HG03439 (cell line): ENCODE results near the gene SHROOM3.

Experiments used
- ATAC-seq: cut with Tn5 transposase; IDR thresholded peaks from one replicate; pipeline ENCODE4 v1.9.1; 2021; ENCODE audit warnings: mild to moderate bottlenecking, moderate library complexity; ENCODE audit not compliant: unreplicated experiment

SHROOM3 gene

GRCh38 chr4:76738086-76738931 is 303.3 kb downstream of the SHROOM3 start:
- ATAC-seq = no peak

- ATAC-seq = no peak
Observed at GRCh38 chr4:76740192-76740591, 305.2 kb downstream of the SHROOM3 start.

DNA sequence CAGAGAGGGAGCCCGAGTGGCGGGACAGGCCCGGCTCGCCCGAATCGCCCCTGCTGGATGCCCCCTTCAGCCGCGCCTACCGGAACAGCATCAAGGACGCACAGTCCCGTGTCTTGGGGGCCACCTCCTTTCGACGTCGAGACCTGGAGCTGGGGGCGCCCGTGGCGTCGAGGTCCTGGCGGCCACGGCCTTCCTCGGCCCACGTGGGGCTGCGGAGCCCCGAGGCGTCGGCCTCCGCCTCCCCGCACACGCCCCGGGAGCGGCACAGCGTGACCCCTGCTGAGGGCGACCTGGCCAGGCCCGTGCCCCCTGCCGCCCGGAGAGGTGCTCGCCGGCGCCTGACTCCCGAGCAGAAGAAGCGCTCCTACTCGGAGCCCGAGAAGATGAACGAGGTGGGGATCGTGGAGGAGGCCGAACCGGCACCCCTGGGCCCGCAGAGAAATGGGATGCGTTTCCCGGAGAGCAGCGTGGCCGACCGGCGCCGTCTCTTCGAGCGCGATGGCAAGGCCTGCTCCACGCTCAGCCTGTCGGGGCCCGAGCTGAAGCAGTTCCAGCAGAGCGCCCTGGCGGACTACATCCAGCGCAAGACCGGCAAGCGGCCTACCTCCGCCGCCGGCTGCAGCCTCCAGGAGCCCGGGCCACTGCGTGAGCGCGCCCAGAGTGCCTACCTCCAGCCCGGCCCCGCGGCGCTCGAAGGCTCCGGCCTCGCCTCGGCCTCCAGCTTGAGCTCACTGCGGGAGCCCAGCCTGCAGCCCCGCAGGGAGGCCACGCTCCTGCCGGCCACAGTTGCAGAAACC is 306.0 kb downstream of the SHROOM3 start:
- ATAC-seq = no peak

- no peak for ATAC-seq
Observed at GRCh38 chr4:76741663-76742020, 306.6 kb downstream of the SHROOM3 start.

DNA sequence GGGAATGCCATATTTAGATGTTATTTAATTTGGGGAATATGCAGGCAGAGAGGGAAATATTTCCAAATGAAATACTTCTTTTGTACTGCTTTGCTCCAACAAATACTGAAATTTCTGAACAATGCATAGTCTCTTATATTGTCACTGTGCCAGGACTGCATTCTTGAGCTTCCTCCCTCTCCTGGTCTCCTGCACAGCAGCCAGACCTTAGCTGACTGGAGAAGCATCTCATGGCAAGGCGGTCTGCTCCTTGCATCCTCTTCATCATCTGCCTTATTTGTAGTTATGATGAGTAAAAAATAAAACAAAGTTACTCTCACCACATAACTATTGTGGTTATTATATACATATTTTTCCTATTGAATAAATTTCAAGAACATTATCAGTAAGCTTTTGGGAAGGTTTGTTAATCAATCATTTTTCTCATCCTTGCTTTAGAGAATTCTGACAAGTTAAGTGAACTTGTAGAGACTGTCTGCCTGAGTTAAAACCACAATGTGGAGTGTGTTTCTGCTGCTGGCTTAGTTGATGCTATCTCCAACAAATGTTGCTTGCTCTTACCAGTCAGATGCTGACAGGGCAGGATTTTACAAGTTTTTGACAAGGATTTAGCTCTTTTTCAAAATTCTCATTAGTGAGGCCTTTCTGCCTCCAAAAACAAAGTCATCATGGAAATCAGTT is 309.4 kb downstream of the SHROOM3 start:
- ATAC-seq = no peak

- no peak for ATAC-seq
Observed at GRCh38 chr4:76745240-76745639, 310.2 kb downstream of the SHROOM3 start.

DNA sequence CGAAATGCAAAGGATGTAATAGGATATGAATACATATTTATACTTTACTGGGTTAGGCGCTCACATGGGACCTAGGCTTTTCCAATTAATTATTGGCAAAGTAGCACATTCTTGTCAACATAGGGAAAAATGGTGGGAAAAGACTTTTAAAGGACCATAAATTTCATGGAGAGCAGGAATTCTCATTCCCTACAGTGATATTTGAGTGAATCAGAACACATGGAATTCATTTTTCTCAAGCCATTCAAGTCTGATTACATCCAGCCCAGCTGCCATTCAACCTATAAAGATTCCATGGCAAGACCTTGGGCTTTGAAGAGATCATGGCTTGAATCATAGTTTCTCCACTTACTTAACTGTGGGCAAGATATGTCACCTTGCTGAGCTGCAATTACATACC is 312.5 kb downstream of the SHROOM3 start:
- no peak for ATAC-seq

DNA sequence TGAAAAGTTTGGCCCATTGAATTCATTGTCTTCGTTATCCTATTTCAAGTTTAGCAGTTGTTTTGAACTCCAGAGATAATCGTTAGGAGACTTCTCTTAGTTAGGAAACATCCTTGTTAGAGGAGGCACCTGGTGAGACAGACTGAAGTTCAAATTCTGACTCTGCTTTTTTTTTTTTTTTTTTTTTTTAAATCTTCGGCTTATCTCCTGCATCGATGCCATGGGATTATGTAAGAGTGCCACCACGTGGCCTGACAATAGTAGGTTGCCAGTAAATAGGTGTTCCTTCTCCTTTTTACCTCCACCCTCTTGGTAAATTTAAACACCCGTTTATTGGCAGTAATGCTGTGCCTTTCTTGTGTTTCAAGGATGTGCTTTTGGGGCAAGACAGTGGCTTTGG is 313.6 kb downstream of the SHROOM3 start:
- ATAC-seq = no peak

DNA sequence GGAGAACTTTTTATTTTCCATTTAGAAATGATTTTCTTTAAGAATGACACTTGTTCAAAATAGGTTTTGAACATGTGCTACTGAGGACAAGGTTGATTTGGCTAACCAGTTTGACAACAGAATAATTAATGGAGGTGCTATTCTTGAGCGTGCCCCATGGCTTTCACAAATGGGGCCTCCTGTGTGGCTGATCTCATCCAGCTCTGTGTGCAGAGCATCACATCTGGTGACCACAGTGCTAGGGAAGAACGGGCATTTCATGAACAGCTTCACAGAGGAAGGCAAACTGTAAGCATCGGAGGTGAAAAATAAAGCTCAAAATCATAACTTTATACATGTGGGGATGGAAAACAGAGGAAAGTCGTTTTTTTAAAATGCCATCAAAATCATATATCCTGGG is 314.3 kb downstream of the SHROOM3 start:
- ATAC-seq = no peak

GRCh38 chr4:76750716-76751115 is 315.7 kb downstream of the SHROOM3 start:
- ATAC-seq = no peak

DNA sequence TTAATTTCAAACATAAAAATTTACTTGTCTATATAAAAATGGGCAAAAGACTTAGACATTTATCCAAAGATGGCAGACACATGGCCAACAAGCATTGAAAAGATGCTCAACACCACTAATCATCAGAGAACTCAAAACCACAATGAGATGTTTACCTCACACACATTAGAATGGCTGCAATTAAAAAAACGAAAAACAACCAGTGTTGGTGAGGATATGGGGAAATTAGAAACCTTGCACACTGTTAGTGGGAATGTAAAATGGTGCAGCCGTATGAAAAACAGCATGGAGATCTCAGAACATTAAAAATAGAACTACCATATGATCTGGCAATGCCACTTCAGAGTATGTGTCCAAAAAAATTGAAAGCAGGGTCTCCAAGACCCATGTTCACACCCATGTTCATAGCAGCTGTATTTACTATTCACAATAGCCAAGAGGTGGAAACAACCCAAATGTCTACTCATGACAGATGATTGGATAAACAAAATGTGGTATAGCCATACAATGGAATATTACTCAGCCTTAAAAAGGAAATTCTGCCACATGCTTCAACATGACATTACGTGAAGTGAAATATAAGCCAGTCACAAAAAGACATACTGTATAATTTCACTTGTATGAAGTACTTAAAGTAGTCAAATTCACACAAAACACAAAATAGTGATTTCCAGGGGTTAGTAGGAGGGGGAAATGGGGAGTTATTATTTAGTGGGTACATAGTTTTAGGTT is 316.7 kb downstream of the SHROOM3 start:
- ATAC-seq = no peak

DNA sequence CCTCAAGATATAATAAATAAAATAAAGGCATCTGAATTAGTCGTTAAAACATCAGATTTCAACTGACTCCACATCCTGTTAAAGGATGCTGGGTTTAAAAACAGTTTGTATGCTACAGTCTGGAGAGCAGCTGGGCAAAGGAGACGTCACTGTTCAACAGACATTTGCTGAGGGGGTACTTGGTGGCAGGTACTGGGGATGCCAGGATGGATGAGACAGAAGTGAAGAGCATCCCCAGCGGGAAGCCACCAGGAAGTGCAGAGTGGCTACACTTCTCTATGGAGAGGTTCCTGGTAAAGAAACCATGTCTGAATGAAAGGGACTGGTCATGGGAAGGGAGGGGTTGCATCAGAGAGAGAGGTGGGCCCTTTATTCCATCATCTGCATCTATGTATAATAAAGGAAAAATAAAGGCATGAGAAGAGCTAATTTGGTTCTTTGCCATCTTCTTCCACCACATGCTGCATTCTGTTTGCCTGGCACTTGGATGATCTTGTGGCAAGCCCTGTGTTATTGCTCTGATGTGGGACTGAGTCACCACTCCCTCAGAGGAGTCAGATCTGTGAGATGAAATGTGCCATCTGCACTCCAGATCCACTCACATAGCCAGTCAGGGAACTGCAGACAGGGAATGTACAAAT is 318.0 kb downstream of the SHROOM3 start:
- ATAC-seq = no peak

GRCh38 chr4:76753814-76754213 is 318.8 kb downstream of the SHROOM3 start:
- no peak for ATAC-seq

DNA sequence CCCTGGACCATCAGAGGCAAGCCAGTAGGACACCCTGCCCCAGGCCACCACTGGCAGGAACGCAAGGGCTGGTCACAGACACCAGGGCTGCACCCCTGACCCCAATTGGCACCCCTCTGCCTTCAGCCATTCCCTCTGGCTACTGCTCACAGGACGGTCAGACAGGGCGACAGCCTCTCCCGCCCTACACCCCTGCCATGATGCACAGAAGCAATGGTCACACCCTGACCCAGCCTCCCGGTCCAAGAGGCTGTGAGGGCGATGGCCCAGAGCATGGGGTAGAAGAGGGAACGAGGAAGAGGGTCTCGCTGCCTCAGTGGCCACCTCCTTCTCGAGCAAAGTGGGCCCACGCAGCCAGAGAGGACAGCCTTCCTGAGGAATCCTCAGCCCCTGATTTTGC is 319.4 kb downstream of the SHROOM3 start:
- no peak for ATAC-seq

- ATAC-seq = no peak
Observed at GRCh38 chr4:76755756-76756155, 320.7 kb downstream of the SHROOM3 start.

DNA sequence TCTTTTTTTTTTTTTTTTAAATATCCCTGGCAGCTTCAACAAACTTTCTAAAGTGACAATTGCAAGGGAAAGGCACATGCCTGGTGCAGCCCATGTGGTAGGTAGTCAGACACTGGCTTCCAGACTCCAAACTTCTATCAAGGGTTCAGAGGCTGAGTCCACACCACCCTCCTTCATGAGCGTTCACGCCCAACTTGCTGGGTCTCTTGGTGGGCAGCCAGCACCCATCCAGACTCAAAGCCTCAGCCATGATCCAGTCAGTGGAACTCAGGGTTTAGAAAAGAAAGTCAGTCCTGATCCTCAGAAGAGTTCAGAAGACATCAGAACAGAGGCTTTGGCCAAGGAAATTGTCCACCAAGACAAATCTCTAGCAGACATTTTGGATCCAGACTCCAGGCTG is 321.4 kb downstream of the SHROOM3 start:
- no peak for ATAC-seq

DNA sequence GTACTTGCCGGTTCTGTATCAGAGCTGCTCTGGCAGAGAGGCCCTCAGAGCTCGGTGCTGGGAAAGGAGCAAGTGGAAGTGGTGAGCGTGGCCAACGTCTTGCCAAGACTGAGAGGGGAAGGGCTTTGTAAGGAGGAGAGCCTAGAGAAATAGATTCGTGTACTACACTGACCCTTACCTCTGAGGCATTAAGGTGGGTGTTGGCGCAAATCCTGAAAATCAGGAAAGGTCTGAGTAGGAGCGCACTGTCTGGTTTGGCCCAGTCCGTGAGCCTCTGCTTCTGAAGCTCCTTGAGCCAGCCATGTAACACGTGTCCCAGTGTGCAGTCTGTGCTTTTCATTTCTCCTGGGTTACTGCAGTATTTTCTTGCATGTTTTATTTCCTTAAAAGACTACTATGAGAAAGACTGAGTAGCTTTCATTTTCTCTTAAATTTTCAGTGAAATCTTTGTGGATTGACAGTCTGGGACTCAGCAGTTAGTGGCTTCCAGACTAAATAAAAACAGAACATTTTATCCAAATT is 322.4 kb downstream of the SHROOM3 start:
- no peak for ATAC-seq

DNA sequence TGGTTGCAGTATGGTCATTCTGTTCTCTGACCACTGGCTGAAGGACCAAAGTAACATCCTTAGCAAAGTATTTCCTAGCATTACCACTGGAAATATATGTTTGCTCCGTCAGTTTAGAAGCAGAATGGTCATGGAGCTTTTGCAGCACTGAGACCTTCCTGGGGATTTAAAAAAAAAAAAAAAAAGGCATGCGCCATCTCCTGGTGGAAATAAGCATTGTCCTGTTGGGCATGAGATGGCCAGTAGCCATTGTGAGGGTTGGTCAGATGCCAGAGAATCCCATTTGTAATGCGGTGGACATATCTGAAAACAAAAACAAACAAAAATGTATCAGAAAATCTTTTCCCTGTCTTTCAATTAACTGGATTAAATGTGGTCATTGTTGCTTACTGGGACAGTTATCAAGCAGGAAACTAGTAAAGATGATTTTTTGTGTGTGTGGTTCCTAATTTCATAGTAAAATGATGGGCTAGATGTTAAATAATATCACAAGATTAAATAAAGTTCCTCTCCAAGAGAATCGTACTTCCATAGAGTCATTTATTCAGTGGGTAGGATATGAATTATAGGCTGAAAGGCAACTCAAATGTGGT is 323.4 kb downstream of the SHROOM3 start:
- ATAC-seq = no peak

DNA sequence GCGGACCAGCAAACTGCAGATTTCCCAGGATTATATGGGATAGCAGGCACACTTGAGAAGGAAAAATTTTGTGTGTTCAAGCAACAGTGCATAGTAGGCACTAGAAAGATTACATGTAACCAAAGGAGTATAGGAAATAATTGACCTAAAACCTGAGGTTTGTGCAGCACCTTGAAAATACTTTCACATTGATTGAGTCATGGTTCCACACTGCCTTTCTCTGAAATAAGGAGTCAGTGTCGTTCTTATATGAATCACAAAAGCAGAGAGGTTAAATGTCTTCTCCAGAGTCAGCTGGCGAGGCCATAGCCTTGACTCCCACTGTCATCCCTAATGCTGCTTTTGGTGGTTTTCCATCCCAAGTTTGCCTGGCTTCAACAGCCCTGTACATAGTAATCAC is 324.0 kb downstream of the SHROOM3 start:
- no peak for ATAC-seq

- no peak for ATAC-seq
Observed at GRCh38 chr4:76760193-76760592, 325.2 kb downstream of the SHROOM3 start.
